ENCODE results near the gene RAG2.

Gene RAG2

GRCh38 chr11:36598051-36598450 lies at the start of gene RAG2:
Gene RAG2, minus strand, starts transcription at chr11:36598236. Its CDS starts 4,068 bp downstream, at chr11:36594168.
- in situ Hi-C loops (cut with MboI; ENCODE audit: low sequenced_read_pairs), result no loop called here

- in situ Hi-C loops (cut with MboI; ENCODE audit: low sequenced_read_pairs), result no loop called here
These were observed 40.5 kb upstream of the RAG2 start for GRCh38 chr11:36638556-36638955.

- in situ Hi-C loops (cut with MboI; ENCODE audit: low sequenced_read_pairs), result no loop called here
These were observed 37.2 kb upstream of the RAG2 start for GRCh38 chr11:36635066-36635862.

GRCh38 chr11:36631774-36632173 lies 33.7 kb upstream of the RAG2 start:
- in situ Hi-C loops (cut with MboI; ENCODE audit: low sequenced_read_pairs), result no loop called here

GRCh38 chr11:36628765-36629244 lies 30.8 kb upstream of the RAG2 start:
- in situ Hi-C loops (cut with MboI; ENCODE audit: low sequenced_read_pairs), result no loop called here

- in situ Hi-C loops (cut with MboI; ENCODE audit: low sequenced_read_pairs), result no loop called here
These were observed 30.1 kb upstream of the RAG2 start for GRCh38 chr11:36628141-36628540.

- in situ Hi-C loops (cut with MboI; ENCODE audit: low sequenced_read_pairs), result no loop called here
These were observed 29.4 kb upstream of the RAG2 start for GRCh38 chr11:36627471-36627870.

- in situ Hi-C loops (cut with MboI; ENCODE audit: low sequenced_read_pairs), result no loop called here
These were observed 29.0 kb upstream of the RAG2 start for GRCh38 chr11:36627006-36627405.

- in situ Hi-C loops (cut with MboI; ENCODE audit: low sequenced_read_pairs), result no loop called here
These were observed 25.5 kb upstream of the RAG2 start for GRCh38 chr11:36623494-36623893.

- in situ Hi-C loops (cut with MboI; ENCODE audit: low sequenced_read_pairs), result no loop called here
These were observed 24.5 kb upstream of the RAG2 start for GRCh38 chr11:36622431-36623136.

GRCh38 chr11:36620246-36620645 lies 22.2 kb upstream of the RAG2 start:
- in situ Hi-C loops (cut with MboI; ENCODE audit: low sequenced_read_pairs), result no loop called here

- in situ Hi-C loops (cut with MboI; ENCODE audit: low sequenced_read_pairs), result no loop called here
These were observed 21.5 kb upstream of the RAG2 start for GRCh38 chr11:36619502-36619901.

GRCh38 chr11:36618363-36619047 lies 20.5 kb upstream of the RAG2 start:
- in situ Hi-C loops (cut with MboI; ENCODE audit: low sequenced_read_pairs), result no loop called here

GRCh38 chr11:36617543-36618362 lies 19.7 kb upstream of the RAG2 start:
- in situ Hi-C loops (cut with MboI; ENCODE audit: low sequenced_read_pairs), result no loop called here

GRCh38 chr11:36615826-36616225 lies 17.8 kb upstream of the RAG2 start:
- in situ Hi-C loops (cut with MboI; ENCODE audit: low sequenced_read_pairs), result no loop called here

- in situ Hi-C loops (cut with MboI; ENCODE audit: low sequenced_read_pairs), result no loop called here
These were observed 11.3 kb upstream of the RAG2 start for GRCh38 chr11:36609383-36609782.

GRCh38 chr11:36608491-36609199 lies 10.6 kb upstream of the RAG2 start:
- in situ Hi-C loops (cut with MboI; ENCODE audit: low sequenced_read_pairs), result no loop called here

- in situ Hi-C loops (cut with MboI; ENCODE audit: low sequenced_read_pairs), result no loop called here
These were observed 7.5 kb upstream of the RAG2 start for GRCh38 chr11:36605221-36606216.

- in situ Hi-C loops (cut with MboI; ENCODE audit: low sequenced_read_pairs), result no loop called here
These were observed 4.1 kb upstream of the RAG2 start for GRCh38 chr11:36602135-36602534.
